NCI-H1417 (cell line): Measurements from ENCODE around the gene CD2.
"Not testable (repeated sequence)": the region's sequence is repeated elsewhere in the genome, so short reads cannot be mapped to it uniquely, and the experiment has no call there.

Experiments used
- DNase-seq, 3 experiments: peaks; one replicate each; lab custom pipeline; 2025; lab: John Stamatoyannopoulos, UW

CD2 gene

DNA sequence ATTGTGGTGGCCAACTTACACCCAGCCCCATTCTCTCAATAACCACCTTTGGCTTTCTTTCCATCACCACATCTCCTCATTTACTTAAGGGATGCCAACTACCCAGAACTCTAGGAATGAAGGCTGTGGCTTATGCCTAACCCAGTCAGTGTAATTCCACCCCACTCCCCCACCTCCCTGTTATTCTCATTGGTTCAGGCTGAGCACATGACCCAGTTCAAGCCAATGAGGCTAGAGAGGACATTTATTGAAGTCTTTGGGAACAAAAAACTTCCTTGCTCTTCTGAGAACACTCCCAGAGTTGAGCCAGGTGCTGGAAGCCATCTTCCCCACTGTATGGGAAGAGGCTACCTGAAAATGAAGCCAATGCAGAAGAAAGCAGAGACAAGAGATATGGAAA is 22.8 kb upstream of the CD2 start:
- DNase-seq, result no peak

DNA sequence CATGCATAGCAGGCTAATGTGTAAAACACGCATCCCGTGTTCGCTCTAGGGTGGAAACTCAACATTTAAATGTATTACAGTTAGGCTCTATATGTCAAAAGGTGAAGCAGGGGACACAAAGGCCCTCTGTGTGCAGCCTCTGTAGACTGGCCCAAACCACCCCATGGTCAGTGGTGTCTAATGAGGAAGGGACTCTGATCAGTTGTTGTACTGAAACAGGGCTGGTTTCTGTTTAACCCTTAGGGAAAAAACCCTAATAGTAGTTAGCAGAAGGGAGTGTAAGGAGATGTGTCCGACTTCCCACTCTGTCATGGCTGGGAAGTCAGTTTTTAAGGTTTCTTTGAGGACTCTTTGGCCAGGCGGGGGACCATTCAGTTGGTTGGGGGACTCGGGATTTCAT is 21.5 kb upstream of the CD2 start:
- no peak for DNase-seq

DNA sequence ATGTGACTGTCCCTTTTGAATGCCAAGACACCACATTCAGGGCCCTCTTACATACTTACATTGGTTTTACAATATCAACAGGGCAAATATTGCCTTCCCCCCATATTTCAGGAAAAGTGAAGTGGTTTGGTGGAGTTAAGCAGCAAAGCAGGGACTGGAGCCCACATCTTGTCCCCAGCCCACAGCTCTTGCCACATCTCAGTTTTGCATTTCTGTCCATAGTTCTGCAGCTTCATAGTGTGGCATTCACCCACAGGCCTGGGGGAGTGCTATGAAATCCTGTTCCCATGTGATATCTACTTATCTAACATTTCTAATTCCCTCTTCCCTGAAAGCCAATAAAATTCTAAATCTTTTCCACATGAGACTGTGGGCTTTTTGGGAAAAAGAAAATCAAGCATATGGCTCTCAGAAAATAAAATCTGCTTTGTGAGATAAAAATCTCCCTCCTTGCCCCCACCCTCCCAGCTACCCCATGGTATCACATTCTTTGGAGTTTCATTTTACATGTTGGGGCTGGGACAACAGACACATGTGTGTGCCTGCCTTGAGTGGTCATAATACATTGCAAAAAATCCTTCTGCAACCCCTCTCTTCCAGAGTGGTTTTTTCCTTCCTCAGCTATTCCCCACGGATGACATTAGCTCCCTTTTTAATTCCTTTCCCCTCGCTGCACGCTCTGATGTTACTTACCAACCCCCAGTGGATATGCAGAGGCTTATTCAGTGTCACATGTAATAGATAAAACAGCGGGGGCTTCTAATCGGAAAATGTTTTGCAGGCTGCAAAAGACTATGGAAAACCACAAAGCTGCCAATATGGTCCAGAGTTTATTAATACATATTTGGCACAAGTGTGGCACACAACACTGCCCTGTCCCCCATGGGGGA is 20.5 kb upstream of the CD2 start:
- DNase-seq, result no peak

DNA sequence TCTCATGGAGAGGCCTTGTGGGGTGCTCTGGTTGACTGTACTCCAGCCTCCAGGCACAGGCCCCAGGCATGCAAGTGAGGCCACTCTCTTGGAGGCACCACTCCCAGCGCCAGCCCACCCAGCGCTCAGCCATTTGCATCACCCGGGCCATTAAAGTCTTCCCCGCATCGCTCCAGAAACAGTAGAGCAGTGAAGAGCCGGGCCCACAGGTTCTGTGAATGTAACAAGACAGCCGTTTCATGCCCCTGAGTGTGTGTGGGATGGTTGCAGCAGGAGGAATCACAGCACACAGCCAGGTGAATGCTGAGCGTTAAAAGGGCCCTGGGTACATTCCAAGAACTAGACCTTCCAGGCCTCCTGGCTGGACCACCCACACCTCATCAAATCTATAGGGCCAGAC is 19.0 kb upstream of the CD2 start:
- no peak for DNase-seq

DNA sequence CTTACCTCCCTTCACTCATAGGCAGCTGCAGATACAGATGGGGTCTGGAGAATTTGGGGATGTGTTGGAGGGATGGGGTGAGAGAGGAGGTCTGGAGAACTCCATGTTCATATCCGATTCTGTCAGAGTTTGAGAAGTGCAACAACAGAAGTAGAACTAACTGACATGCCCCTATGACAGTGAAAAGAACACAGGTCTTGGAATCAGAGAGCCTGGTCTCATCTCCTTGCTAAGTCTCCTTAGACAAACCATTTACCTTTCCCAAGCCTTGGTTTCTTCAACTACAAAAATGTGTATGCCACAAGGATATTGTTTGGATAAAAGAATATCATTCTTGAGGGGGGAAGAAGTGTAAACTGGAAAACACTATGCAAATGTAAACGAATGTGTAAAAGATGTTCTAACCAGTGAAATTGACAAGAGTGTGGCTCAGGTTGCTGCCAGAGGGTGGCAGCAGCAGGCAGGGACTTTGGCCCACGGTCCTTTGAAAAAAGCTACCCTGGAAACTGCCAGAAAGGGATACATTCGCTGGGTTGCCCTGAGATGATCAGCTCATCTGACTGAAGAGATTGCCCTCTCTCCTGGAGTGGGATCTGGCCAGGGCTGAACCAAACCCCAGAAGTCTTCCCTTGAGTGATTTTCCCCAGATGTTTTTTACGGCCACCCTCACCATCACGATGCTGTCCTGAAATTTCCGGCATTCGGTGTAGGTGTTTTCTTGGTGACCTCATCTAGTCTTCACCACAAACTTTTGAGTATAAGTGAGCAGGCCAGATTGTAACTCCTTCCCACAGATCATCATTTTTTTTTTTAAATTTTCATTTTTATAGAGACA is 17.0 kb upstream of the CD2 start:
- peak; percentile 37 to 75 (median 48) for DNase-seq

DNA sequence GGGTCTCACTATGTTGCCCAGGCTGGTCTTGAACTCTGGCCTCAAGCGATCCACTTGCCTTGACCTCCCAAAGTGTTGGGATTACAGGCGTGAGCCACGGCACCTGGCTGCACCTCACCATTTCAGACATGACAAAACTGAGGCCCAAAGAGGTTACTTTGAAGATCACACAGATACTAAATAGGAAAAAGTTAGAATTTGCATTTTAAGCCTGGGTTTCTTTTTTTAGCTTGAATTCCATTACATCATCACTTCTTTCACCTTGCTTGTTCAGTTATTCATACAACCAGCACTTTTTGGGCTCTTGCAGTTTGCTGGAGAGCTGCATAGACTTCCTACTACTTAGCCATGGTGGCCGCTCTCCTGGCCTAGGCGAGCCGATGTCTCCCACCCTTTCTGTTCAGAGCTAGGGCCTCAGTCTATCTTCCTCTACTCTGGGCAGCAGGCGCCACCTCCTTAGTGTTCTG is 16.3 kb upstream of the CD2 start:
- no peak for DNase-seq

DNA sequence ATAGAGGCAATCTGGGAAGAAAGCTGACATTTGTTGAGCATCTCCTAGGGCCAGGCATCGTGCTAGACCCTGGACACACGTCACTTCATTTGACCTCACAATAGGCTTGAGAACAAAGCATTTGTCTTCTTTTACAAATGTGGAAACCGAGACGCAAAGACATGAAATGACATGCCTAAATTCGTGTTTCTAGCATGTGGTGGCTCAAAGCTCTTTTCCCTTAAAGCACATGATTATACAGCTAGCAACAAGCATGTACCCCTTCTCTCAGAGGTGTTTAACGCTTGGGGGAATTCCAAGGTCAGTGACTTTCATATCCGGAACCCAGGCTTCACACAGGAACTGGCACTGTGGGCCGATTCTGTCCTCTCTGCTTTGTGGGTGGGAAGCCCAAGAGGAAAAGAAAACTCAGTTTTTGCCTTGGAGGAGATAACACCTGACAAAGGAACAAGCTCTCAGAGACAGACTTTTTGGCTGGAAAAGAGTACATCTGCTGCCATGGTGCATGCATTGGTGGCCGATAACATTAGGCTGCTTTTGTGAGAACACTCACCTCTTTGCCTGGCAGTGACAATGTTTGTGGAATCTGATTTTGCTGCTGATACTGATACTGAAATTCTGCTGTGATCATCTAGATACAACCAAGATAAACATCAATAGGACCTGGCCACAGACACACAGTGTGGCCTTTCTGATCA is 15.4 kb upstream of the CD2 start:
- DNase-seq, result no peak

DNA sequence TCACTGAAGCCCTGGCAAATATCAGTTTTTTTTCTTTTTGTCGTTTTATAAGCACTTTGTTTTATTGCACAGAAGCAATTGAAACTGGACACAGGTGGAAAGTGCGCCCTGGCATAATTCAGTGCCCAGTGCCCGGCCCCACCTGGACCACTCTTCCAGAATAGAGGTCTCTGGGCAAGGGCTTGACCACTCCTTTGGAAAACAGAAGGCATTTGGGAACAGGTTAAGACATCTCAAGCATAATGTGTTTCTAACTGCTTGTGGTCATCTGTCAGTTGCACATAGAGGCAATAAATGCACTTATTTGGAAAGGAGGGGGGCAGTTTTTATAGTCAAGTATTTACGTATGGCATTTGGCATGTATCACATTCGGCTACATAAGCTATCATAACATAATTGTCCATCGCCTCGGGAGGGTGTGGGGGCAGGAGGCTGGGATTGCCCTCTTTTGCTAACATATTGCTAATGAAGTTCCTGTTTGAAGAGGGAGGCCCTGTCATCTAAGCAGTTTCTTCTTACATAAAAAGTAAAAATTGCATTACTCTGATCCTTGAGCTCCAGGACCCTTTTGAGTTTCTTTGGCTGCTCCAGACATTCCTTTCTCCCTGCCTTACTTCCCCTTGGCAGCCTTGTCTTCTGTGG is 14.7 kb upstream of the CD2 start:
- no peak for DNase-seq

DNA sequence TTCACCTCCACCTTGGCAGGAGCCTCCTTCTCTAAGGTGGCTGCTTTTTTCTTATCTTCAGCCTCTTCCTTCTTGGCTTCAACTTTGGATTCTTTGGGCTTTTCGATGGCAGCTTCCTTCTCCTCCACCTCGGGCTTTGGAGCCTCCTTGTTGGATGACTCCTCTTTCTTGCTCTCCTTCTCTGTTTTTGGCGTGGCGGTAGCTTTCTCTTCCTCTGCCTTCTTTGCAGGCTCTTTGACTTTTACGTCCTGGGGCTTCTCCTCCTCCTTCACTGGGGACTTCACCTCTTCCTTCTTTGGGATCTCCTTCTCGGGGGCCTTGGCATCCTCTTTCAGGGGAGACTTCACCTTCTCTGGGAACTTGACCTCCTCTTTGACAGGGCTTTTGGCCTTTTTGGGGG is 13.9 kb upstream of the CD2 start:
- DNase-seq, result no peak

DNA sequence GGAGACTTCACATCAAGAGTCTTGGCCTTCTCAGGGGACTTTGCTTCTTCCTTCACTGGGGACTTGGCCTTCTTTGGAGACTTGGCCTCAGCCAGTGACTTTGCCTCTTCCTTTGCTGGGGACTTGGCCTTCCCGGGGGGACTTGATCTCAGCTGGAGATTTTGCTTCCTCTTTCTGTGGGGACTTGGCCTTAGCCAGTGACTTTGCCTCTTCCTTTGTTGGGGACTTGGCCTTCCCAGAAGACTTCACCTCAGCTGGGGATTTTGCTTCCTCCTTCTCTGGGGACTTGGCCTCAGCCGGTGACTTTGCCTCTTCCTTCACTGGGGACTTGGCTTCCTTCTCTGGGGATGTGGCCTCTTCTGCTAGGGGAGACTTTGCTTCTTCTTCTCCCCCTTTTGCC is 13.5 kb upstream of the CD2 start:
- DNase-seq, result no peak

DNA sequence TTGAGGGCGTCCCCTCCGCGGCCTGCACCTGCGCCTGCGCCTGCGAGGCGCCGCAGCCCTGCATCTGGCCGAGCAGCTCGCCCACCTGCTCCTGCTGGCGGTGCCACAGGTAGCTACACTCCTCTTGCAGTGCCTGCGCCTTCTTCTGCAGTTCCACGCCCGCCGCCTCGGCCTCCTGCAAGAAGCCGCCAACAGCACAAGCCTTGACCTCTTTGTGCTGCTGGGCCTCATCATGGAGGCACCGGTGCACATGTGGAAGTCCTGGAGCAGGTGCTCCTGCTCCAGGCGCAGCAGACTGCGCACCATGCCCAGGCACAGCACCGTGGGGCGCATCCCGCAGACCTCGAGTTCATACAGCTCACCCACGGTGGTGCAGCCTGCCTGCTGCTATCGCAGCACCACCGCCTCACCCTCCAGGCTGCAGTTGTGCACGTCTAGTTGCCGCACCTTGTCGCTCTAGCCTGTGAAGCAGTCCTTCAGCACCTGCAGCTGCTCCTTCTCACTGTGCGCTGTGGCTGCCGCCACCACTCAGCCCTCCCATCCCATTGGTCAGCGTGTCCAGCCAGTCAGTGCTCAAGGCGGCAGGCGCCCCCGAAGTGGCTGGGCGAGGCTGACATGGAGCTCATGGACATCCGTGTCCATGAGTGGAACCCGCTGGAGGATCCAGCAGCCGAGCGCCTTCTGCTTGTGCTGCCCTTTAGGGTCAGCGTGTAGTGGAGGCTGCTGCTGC is 12.2 kb upstream of the CD2 start:
- DNase-seq, result no peak

DNA sequence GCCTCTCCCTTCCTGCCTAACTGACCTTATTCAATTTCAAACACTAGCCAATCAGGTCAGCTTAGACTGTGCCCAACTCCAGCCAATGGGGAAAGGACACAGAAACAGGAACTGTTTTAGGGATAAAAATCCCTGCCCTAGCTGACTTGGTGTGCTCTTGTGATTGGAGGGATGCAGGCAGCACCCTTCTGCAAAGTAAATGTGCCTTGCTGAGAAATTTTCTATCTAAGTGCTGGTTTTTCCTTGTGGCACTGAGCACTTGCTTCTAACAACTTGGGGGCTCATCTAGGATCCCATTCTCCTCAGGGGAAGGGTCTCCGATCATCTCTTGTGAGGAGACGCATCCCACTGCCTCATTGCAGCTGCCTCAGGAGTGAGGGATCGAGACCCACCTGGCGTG is 10.7 kb upstream of the CD2 start:
- DNase-seq, result no peak

DNA sequence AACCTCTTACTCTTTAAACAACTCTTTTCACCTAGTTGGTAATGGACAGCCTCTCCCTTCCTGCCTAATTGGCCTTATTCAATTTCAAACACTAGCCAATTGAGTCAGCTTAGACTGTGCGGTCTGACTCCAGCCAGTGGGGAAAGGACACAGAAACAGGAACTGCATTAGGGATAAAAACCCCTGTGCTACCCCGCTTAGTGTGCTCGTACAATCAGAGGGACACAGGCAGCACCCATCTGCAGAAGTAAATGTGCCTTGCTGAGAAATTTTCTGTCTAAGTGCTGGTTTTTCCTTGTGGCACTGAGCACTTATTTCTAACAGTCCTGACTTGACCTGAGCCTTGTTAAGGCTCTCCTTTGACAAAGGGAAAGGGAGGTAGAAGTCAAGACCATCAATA is 6.0 kb upstream of the CD2 start:
- no peak for DNase-seq

DNA sequence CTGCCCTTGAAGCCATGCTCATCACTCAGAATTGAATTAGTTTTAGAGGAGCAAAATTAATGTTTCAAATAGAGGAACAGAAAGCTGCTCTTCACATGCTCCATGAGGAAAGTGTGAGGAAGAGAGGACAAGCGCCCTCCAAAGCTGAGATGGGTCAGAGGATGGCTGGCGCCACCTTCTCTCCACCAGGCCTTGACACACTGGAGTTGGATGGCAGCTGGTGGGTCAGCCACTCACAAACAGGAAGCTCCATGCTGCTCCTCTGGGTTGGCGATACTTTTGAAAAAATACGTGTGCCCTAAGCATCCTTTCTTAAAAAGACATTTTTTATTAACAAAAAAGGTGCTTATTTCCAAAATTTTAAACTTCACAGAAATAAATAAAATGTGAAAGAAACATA is 3.1 kb upstream of the CD2 start:
- no peak for DNase-seq

DNA sequence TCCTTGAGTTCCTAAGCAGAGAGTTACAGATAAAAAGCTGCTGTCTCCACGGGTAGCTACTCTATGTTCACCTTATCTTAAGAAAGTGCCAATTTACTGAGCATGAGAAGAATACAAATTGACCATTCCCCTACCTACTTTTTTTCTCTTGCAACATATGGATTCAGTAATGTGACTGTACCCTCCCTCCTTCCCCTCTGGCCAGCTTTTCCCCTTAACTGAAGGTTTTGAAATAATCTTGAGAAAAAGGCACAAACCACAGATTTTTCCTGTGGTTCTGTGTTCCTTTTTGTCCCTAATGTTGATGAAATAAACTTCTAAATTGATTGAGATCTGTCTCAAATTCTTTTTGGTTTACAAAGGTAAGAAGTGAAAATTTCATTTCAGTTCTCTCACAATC is 2.6 kb upstream of the CD2 start:
- no peak for DNase-seq

DNA sequence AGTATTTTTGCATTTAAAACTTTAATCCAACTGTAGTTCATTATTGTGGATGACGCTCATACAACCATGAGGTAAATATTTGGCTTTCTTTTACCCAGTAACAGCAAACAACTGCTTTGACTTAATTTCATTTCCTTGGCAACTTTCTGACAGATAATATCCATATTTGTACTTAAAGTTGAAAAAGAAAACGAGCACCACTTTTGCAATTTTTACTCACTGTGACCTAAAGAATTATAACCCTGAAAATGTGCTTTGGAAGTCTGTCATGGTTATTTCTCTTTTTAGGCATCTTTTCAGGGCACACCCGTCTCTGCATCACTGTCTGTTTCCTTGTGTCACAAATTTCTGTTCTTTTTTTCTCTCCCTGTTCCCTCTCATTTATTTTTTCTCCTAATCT is 918 bp upstream of the CD2 start:
- no peak for DNase-seq

DNA sequence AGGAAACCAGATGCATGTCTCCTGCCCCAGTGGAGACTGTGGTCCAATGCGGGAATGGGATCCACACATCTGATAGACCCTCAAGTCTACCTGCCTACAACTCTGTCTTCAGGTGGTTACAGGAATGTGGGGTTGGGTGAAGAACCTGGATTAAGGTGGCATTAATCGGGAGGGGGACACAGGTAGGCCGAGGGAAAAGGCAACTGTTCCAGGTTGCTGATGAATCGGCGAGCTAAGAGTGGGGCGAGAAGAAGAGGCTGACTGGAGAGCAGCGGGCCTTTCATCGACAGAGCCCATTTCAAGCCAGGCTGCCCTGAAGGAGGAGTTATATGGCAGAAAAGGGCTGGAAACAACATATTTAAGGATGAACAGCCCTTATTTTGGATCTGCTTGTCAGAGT is 836 bp downstream of the CD2 start:
- no peak for DNase-seq

DNA sequence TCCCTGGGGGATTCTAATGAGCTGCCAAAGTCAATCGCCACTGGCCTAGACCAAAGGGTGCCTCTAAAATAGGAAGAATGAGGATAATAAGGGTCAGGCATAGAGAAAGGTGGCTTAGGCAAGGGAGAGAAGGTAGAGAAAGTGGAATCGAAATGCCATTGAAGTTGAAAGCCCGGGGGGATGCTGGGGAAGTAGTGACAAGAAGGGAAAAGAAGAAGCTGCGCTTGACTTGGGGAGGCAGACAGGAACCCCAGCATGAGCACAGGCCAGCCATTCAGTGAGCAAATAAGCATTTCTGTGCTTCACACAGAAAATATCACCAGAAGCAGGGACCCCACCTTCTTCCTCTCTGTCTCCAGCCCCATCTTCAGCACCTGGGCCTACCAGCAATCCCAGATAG is 1.5 kb downstream of the CD2 start:
- DNase-seq, result no peak

DNA sequence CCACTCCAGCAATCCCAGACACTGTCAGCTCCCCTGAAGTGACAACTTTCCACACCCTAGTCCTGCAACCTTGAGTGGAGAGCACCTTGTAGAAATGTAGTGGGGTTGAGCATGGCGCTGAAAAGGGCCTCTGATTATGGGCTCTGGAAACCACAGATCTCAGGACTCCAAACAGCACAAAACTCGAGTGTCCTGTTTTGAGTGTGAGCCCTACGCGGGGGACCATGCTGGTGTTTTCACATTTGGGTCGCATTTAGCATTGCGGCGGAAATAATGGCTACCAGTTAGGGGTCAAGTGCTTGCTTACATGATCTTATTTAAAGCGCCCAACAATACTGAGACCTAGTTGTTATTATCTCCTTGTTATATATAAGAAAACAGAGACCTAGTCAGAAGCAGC is 1.9 kb downstream of the CD2 start:
- DNase-seq, result not testable (repeated sequence)

DNA sequence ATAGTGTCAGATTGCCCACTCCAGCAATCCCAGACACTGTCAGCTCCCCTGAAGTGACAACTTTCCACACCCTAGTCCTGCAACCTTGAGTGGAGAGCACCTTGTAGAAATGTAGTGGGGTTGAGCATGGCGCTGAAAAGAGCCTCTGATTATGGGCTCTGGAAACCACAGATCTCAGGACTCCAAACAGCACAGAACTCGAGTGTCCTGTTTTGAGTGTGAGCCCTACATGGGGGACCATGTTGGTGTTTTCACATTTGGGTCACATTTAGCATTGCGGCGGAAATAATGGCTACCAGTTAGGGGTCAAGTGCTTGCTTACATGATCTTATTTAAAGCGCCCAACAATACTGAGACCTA is 4.2 kb downstream of the CD2 start:
- not testable (repeated sequence) for DNase-seq

DNA sequence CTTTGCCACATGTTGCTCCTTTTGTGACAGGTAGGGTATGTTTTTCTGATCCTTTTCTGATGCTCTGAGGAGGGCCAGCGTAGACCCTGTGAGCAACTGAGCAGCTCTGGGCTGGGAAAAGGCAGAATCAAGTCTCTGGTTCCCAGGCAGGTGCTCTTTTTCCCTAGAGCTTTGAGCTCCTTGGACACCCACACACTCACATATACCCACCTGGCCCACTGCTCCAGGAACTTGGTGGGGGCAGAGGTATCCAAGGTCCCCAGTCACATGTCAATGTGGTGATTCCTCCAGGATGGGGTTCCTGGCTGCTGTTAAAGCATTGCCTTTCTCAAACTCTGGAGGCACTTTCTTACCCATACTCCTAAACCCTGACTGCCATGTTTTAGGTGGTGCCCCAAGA is 5.4 kb downstream of the CD2 start:
- no peak for DNase-seq

DNA sequence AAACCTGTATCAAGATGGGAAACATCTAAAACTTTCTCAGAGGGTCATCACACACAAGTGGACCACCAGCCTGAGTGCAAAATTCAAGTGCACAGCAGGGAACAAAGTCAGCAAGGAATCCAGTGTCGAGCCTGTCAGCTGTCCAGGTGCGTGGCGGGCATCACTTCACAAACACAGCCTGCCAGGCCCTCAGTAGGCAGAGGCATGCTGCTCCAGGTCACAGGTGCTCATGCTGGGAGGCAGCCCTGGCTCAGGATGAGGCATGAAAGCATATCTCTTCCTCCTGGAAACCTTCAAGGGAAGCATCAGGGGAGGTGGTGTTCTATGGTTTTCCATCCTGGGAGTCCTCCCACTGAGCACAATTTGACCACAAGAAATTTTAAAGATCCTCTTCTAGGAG is 6.3 kb downstream of the CD2 start:
- peak in 1 of 3 experiments; percentile 28 for DNase-seq
